Gastrocnemius medialis (tissue), 4 donors: ENCODE results near the gene WDR53. TPM values are rescaled to one million over a fixed set of nuclear protein-coding genes. Genes with fewer than 3 reads are reported as not detected.

Source experiments
- ATAC-seq, 2 donors: fragments of 150-250 bp; one replicate each; pipeline ENCODE4 v1.9.1; 2016
- DNase-seq, 2 donors: peaks; one replicate each; pipeline ENCODE4 v3.0.0-alpha.2; 2019
- H3K27ac ChIP-seq, 4 donors: fragments of 200-600 bp; sonication (generic); 1 replicate in 1 of 4; 2 replicates in 3 of 4; pipeline ENCODE4 v1.5.1; 2016 to 2018; ENCODE audit warnings: mild to moderate bottlenecking in 2 of 4, moderate library complexity in 1 of 4
- H3K27me3 ChIP-seq, 3 donors: fragments of 200-600 bp; sonication (generic) in 2 of 3; 1 replicate in 1 of 3; 2 replicates in 2 of 3; pipeline versions ENCODE4 v1.5.1 to v1.6.0; 2016 to 2019; ENCODE audit warnings: mild to moderate bottlenecking in 1 of 3, moderate library complexity in 1 of 3
- H3K36me3 ChIP-seq, 2 donors: fragments of 200-600 bp; sonication (generic) in 1 of 2; one replicate each; pipeline ENCODE4 v1.5.1; 2017 to 2018
- H3K4me1 ChIP-seq, 2 donors: fragments of 200-600 bp; sonication (generic) in 1 of 2; one replicate each; pipeline ENCODE4 v1.5.1; 2016 to 2017; ENCODE audit warnings: mild to moderate bottlenecking in 2 of 2
- H3K4me3 ChIP-seq, 4 donors: fragments of 200-600 bp; sonication (generic) in 3 of 4; 1 replicate in 1 of 4; 2 replicates in 3 of 4; pipeline ENCODE4 v1.5.1; 2016 to 2019; ENCODE audit warnings: mild to moderate bottlenecking in 2 of 4
- H3K9me3 ChIP-seq, 3 donors: fragments of 200-600 bp; sonication (generic) in 2 of 3; 1 replicate in 1 of 3; 2 replicates in 2 of 3; pipeline ENCODE4 v1.5.1; 2016 to 2019
- CTCF ChIP-seq, 5 experiments: fragments of 450-650 bp in 3 of 5; fragments of 200-600 bp in 2 of 5; sonication (generic) in 2 of 5; IDR thresholded peaks in 4 of 5; conservative IDR thresholded peaks in 1 of 5; 1 replicate in 4 of 5; 2 replicates in 1 of 5; pipeline ENCODE4 v1.5.1; 2016 to 2019; ENCODE audit warnings: antibody characterized with exemption in 5 of 5, mild to moderate bottlenecking in 3 of 5, moderate library complexity in 3 of 5
- POLR2A ChIP-seq, 2 donors: fragments of 450-650 bp; IDR thresholded peaks; one replicate each; pipeline ENCODE4 v1.6.1; 2017; ENCODE audit warnings: antibody characterized with exemption in 2 of 2, mild to moderate bottlenecking in 2 of 2, moderate library complexity in 2 of 2
- in situ Hi-C, 4 donors: fragments of 200-750 bp; cut with MboI; loops; one replicate each; pipeline versions ENCODE4 v1.15.0 to v1.8.0; 2017; ENCODE audit warnings: low sequenced_read_pairs in 4 of 4
- intact Hi-C: fragments of 100-400 bp; cut with DNase I; formaldehyde crosslinking; loops from one replicate; pipeline ENCODE4 v1.15.1; 2023; ENCODE audit warnings: low total_unique reads
- total RNA-seq, 4 donors: library from RNA; depleted of rRNA; stranded (reverse); fragments of >200 nt; gene quantifications; one replicate each; pipeline versions ENCODE4 v1.1.0 to v1.2.3, GENCODE V29; 2016

WDR53 gene
- total RNA-seq, 4 donors from 2014 or later = 4.8 to 8.3 (median 6.7) TPM

- intact Hi-C loops (loop anchor here (2.0 kb wide), 1 partner anchor 374 kb away; the partner anchor contains the start of gene NCBP2), in situ Hi-C loops (loop anchor here in 1 of 4 donors (25.0 kb wide), 1 partner anchor 368 kb away; the partner anchor contains the start of gene NCBP2)
- H3K9me3 ChIP-seq = no peaks in the 10 kb centered on the region
- ATAC-seq (peak; percentile 63), DNase-seq (peak; percentile 7 to 53)
- H3K27ac ChIP-seq = peak overlapping the region; percentile 81 to 92 (median 89)
- peaks cover 19 to 23% of the 10 kb centered on the region in 2 donors for H3K4me1 ChIP-seq
- peak overlapping the region; percentile 82 to 98 (median 88) for H3K4me3 ChIP-seq
- no peaks in the 10 kb centered on the region for H3K36me3 ChIP-seq
- TF ChIP-seq POLR2A (IDR thresholded peaks at IDR 0.05) (no peak), CTCF (IDR thresholded peaks at IDR 0.05 in 4 of 5, conservative IDR thresholded peaks at IDR 0.05 in 1 of 5) (peak in 1 of 5 experiments; percentile 2)
- H3K27me3 ChIP-seq = no peaks in the 10 kb centered on the region
Measured at GRCh38 chr3:196569003-196569516, 706 bp upstream of the WDR53 start.

GRCh38 chr3:196563721-196564225, 4.6 kb downstream of the WDR53 start:
- no peak overlapping the region for H3K27ac ChIP-seq
- TF ChIP-seq CTCF (IDR thresholded peaks at IDR 0.05 in 4 of 5, conservative IDR thresholded peaks at IDR 0.05 in 1 of 5) (no peak), POLR2A (IDR thresholded peaks at IDR 0.05) (no peak)
- in situ Hi-C loops (loop anchor here in 1 of 4 donors (25.0 kb wide), 1 partner anchor 374 kb away; the partner anchor contains the start of gene NCBP2), intact Hi-C loops (loop anchor here (5.0 kb wide), 1 partner anchor 799 kb away; no protein-coding TSS in a partner anchor)
- peaks cover 0 to 13% of the 10 kb centered on the region in 2 donors for H3K36me3 ChIP-seq
- ATAC-seq (no peak), DNase-seq (no peak)
- H3K4me1 ChIP-seq = peaks cover 7% of the 10 kb centered on the region in 2 donors
- H3K9me3 ChIP-seq = no peaks in the 10 kb centered on the region
- no peaks in the 10 kb centered on the region for H3K27me3 ChIP-seq
- H3K4me3 ChIP-seq = no peak overlapping the region

- Histone ChIP-seq H3K4me1 (no peaks in the 10 kb centered on the region), H3K4me3 (no peak overlapping the region), H3K27me3 (no peaks in the 10 kb centered on the region), H3K36me3 (peaks cover 0 to 17% of the 10 kb centered on the region in 2 donors), H3K9me3 (no peaks in the 10 kb centered on the region), H3K27ac (no peak overlapping the region)
- DNase-seq = no peak
- ATAC-seq = no peak
- in situ Hi-C loops (loop anchor here in 1 of 4 donors (25.0 kb wide), 1 partner anchor 377 kb away; the partner anchor contains the start of gene NCBP2), intact Hi-C loops (loop anchor here (5.0 to 10.0 kb wide), 2 partner anchors 305 to 802 kb away; partner anchors contain the start of gene SENP5)
- TF ChIP-seq CTCF (IDR thresholded peaks at IDR 0.05 in 4 of 5, conservative IDR thresholded peaks at IDR 0.05 in 1 of 5) = no peak
- TF ChIP-seq POLR2A (IDR thresholded peaks at IDR 0.05) = no peak
Measured at GRCh38 chr3:196559826-196560225, 8.5 kb downstream of the WDR53 start.

GRCh38 chr3:196558476-196558875, 9.9 kb downstream of the WDR53 start:
- DNase-seq = no peak
- H3K4me3 ChIP-seq = no peak overlapping the region
- no peak overlapping the region for H3K27ac ChIP-seq
- TF ChIP-seq POLR2A (IDR thresholded peaks at IDR 0.05) = no peak
- TF ChIP-seq CTCF (IDR thresholded peaks at IDR 0.05 in 4 of 5, conservative IDR thresholded peaks at IDR 0.05 in 1 of 5) = no peak
- H3K4me1 ChIP-seq = peaks cover 8 to 9% of the 10 kb centered on the region in 2 donors
- intact Hi-C loops (loop anchor here (10.0 kb wide), 1 partner anchor 306 kb away; the partner anchor contains the start of gene SENP5), in situ Hi-C loops (loop anchor here in 1 of 4 donors (25.0 kb wide), 1 partner anchor 379 kb away; the partner anchor contains the start of gene NCBP2)
- H3K9me3 ChIP-seq = no peaks in the 10 kb centered on the region
- no peak for ATAC-seq
- H3K27me3 ChIP-seq = no peaks in the 10 kb centered on the region
- H3K36me3 ChIP-seq = peaks cover 0 to 17% of the 10 kb centered on the region in 2 donors
